Mucosa of stomach (tissue), 1 donor: ENCODE data around the gene ARL6IP4.

Experiments used
- H3K27me3 ChIP-seq: one replicate; pipeline ENCODE4 v1.7.0; 2013; ENCODE audit warnings: mild to moderate bottlenecking, low read length; ENCODE audit not compliant: control insufficient read depth, insufficient read depth
- H3K36me3 ChIP-seq: one replicate; pipeline ENCODE4 v1.7.0; 2013; ENCODE audit warnings: low read length; ENCODE audit not compliant: control insufficient read depth, insufficient read depth
- H3K4me1 ChIP-seq: one replicate; pipeline ENCODE4 v1.7.0; 2013; ENCODE audit warnings: mild to moderate bottlenecking, low read length; ENCODE audit not compliant: control insufficient read depth, insufficient read depth
- H3K4me3 ChIP-seq: one replicate; pipeline ENCODE4 v1.7.0; 2013; ENCODE audit warnings: low read length
- H3K9ac ChIP-seq: one replicate; pipeline ENCODE4 v1.7.0; 2013; ENCODE audit warnings: mild to moderate bottlenecking, low read length, moderate library complexity
- H3K9me3 ChIP-seq: one replicate; pipeline ENCODE4 v1.7.0; 2013; ENCODE audit warnings: mild to moderate bottlenecking, low read length, moderate library complexity; ENCODE audit not compliant: control insufficient read depth
- donor health status: Pancreatic carcinoma.

ARL6IP4 gene

GRCh38 chr12:122999196-122999946 is 18.9 kb downstream of the ARL6IP4 start:
- Histone ChIP-seq H3K4me3 (no peak overlapping the region), H3K36me3 (no peaks in the 10 kb centered on the region), H3K4me1 (no peaks in the 10 kb centered on the region), H3K9me3 (no peaks in the 10 kb centered on the region), H3K27me3 (no peaks in the 10 kb centered on the region), H3K9ac (no peak overlapping the region)

GRCh38 chr12:122999986-123000420 is 19.5 kb downstream of the ARL6IP4 start:
- H3K9me3 ChIP-seq: no peaks in the 10 kb centered on the region
- H3K9ac ChIP-seq: no peak overlapping the region
- H3K36me3 ChIP-seq: no peaks in the 10 kb centered on the region
- no peak overlapping the region for H3K4me3 ChIP-seq
- H3K27me3 ChIP-seq: no peaks in the 10 kb centered on the region
- no peaks in the 10 kb centered on the region for H3K4me1 ChIP-seq

GRCh38 chr12:123000578-123000977 is 20.1 kb downstream of the ARL6IP4 start:
- H3K36me3 ChIP-seq: no peaks in the 10 kb centered on the region
- no peak overlapping the region for H3K4me3 ChIP-seq
- no peak overlapping the region for H3K9ac ChIP-seq
- H3K27me3 ChIP-seq: no peaks in the 10 kb centered on the region
- no peaks in the 10 kb centered on the region for H3K9me3 ChIP-seq
- no peaks in the 10 kb centered on the region for H3K4me1 ChIP-seq

GRCh38 chr12:123001464-123001863 is 21.0 kb downstream of the ARL6IP4 start:
- Histone ChIP-seq H3K9me3 (no peaks in the 10 kb centered on the region), H3K27me3 (no peaks in the 10 kb centered on the region), H3K9ac (no peak overlapping the region), H3K4me1 (no peaks in the 10 kb centered on the region), H3K36me3 (no peaks in the 10 kb centered on the region), H3K4me3 (no peak overlapping the region)

GRCh38 chr12:123003257-123003656 is 22.8 kb downstream of the ARL6IP4 start:
- Histone ChIP-seq H3K27me3 (no peaks in the 10 kb centered on the region), H3K9ac (no peak overlapping the region), H3K36me3 (no peaks in the 10 kb centered on the region), H3K4me1 (no peaks in the 10 kb centered on the region), H3K9me3 (no peaks in the 10 kb centered on the region), H3K4me3 (no peak overlapping the region)

- Histone ChIP-seq H3K27me3 (no peaks in the 10 kb centered on the region), H3K4me1 (no peaks in the 10 kb centered on the region), H3K36me3 (no peaks in the 10 kb centered on the region), H3K4me3 (no peak overlapping the region), H3K9me3 (no peaks in the 10 kb centered on the region), H3K9ac (no peak overlapping the region)
These were observed 23.8 kb downstream of the ARL6IP4 start for GRCh38 chr12:123004287-123004686.

GRCh38 chr12:123005081-123005626 is 24.7 kb downstream of the ARL6IP4 start:
- Histone ChIP-seq H3K27me3 (no peaks in the 10 kb centered on the region), H3K36me3 (no peaks in the 10 kb centered on the region), H3K4me1 (no peaks in the 10 kb centered on the region), H3K9ac (no peak overlapping the region), H3K9me3 (no peaks in the 10 kb centered on the region), H3K4me3 (no peak overlapping the region)

- Histone ChIP-seq H3K9ac (no peak overlapping the region), H3K36me3 (no peaks in the 10 kb centered on the region), H3K4me1 (no peaks in the 10 kb centered on the region), H3K9me3 (no peaks in the 10 kb centered on the region), H3K27me3 (no peaks in the 10 kb centered on the region), H3K4me3 (no peak overlapping the region)
These were observed 26.5 kb downstream of the ARL6IP4 start for GRCh38 chr12:123006977-123007376.

- Histone ChIP-seq H3K27me3 (no peaks in the 10 kb centered on the region), H3K4me3 (no peak overlapping the region), H3K9ac (no peak overlapping the region), H3K9me3 (no peaks in the 10 kb centered on the region), H3K4me1 (no peaks in the 10 kb centered on the region), H3K36me3 (no peaks in the 10 kb centered on the region)
These were observed 29.6 kb downstream of the ARL6IP4 start for GRCh38 chr12:123010110-123010509.

- no peak overlapping the region for H3K9ac ChIP-seq
- no peaks in the 10 kb centered on the region for H3K36me3 ChIP-seq
- H3K4me3 ChIP-seq: no peak overlapping the region
- no peaks in the 10 kb centered on the region for H3K27me3 ChIP-seq
- H3K9me3 ChIP-seq: no peaks in the 10 kb centered on the region
- no peaks in the 10 kb centered on the region for H3K4me1 ChIP-seq
These were observed 30.2 kb downstream of the ARL6IP4 start for GRCh38 chr12:123010681-123011080.

GRCh38 chr12:123011701-123012100 is 31.2 kb downstream of the ARL6IP4 start:
- Histone ChIP-seq H3K36me3 (no peaks in the 10 kb centered on the region), H3K9me3 (no peaks in the 10 kb centered on the region), H3K4me1 (no peaks in the 10 kb centered on the region), H3K4me3 (no peak overlapping the region), H3K27me3 (no peaks in the 10 kb centered on the region), H3K9ac (no peak overlapping the region)

- Histone ChIP-seq H3K9ac (no peak overlapping the region), H3K4me3 (no peak overlapping the region), H3K9me3 (no peaks in the 10 kb centered on the region), H3K36me3 (no peaks in the 10 kb centered on the region), H3K27me3 (no peaks in the 10 kb centered on the region), H3K4me1 (no peaks in the 10 kb centered on the region)
These were observed 33.0 kb downstream of the ARL6IP4 start for GRCh38 chr12:123013185-123014095.
